ENCODE results near the gene ALCAM. TPM values are rescaled to one million over a fixed set of nuclear protein-coding genes. Genes with fewer than 3 reads are reported as not detected.

ALCAM gene
- total RNA-seq, 1 donor from 2014 or later, result 150 TPM

- DNase-seq (ENCODE audit: low spot score in 2 of 2) (no peak), FAIRE-seq (peak; percentile 6)
Measured at GRCh38 chr3:105466495-105467404, 100.0 kb downstream of the ALCAM start.

GRCh38 chr3:105470851-105471250, 104.1 kb downstream of the ALCAM start:
- no peak for DNase-seq (ENCODE audit: low spot score in 2 of 2)
- FAIRE-seq, result peak; percentile 10

GRCh38 chr3:105473521-105474223, 107.0 kb downstream of the ALCAM start:
- DNase-seq (ENCODE audit: low spot score in 2 of 2) (no peak), FAIRE-seq (no peak)

GRCh38 chr3:105480768-105481167, 114.1 kb downstream of the ALCAM start:
- no peak for FAIRE-seq

GRCh38 chr3:105483476-105483875, 116.8 kb downstream of the ALCAM start:
- no peak for FAIRE-seq

More at GRCh38 chr3:105480768-105481167, 114.1 kb downstream of the ALCAM start:
- no peak for DNase-seq (ENCODE audit: low spot score in 2 of 2)

GRCh38 chr3:105490045-105490444, 123.3 kb downstream of the ALCAM start:
- FAIRE-seq, result no peak

More at GRCh38 chr3:105483476-105483875, 116.8 kb downstream of the ALCAM start:
- no peak for DNase-seq (ENCODE audit: low spot score in 2 of 2)

GRCh38 chr3:105493305-105493892, 126.7 kb downstream of the ALCAM start:
- FAIRE-seq, result no peak
- DNase-seq (ENCODE audit: low spot score in 2 of 2), result no peak

More at GRCh38 chr3:105490045-105490444, 123.3 kb downstream of the ALCAM start:
- DNase-seq (ENCODE audit: low spot score in 2 of 2), result no peak

GRCh38 chr3:105495021-105495420, 128.3 kb downstream of the ALCAM start:
- no peak for FAIRE-seq
- DNase-seq (ENCODE audit: low spot score in 2 of 2), result no peak

GRCh38 chr3:105496343-105496742, 129.6 kb downstream of the ALCAM start:
- FAIRE-seq, result no peak
- no peak for DNase-seq (ENCODE audit: low spot score in 2 of 2)

GRCh38 chr3:105497386-105497785, 130.7 kb downstream of the ALCAM start:
- DNase-seq (ENCODE audit: low spot score in 2 of 2) (no peak), FAIRE-seq (no peak)

GRCh38 chr3:105499961-105500360, 133.3 kb downstream of the ALCAM start:
- DNase-seq (ENCODE audit: low spot score in 2 of 2) (no peak), FAIRE-seq (no peak)

- no peak for DNase-seq (ENCODE audit: low spot score in 2 of 2)
Measured at GRCh38 chr3:105502333-105502732, 135.6 kb downstream of the ALCAM start.

GRCh38 chr3:105503191-105503593, 136.5 kb downstream of the ALCAM start:
- DNase-seq (ENCODE audit: low spot score in 2 of 2) (no peak), FAIRE-seq (no peak)

More at GRCh38 chr3:105502333-105502732, 135.6 kb downstream of the ALCAM start:
- no peak for FAIRE-seq

GRCh38 chr3:105504440-105504951, 137.8 kb downstream of the ALCAM start:
- DNase-seq (ENCODE audit: low spot score in 2 of 2), result no peak
- FAIRE-seq, result no peak

- DNase-seq (ENCODE audit: low spot score in 2 of 2) (no peak), FAIRE-seq (no peak)
Measured at GRCh38 chr3:105505170-105505569, 138.5 kb downstream of the ALCAM start.

- no peak for FAIRE-seq
- no peak for DNase-seq (ENCODE audit: low spot score in 2 of 2)
Measured at GRCh38 chr3:105511031-105511430, 144.3 kb downstream of the ALCAM start.

GRCh38 chr3:105512061-105512460, 145.4 kb downstream of the ALCAM start:
- no peak for DNase-seq (ENCODE audit: low spot score in 2 of 2)
- FAIRE-seq, result peak; percentile 13

GRCh38 chr3:105513042-105513441, 146.3 kb downstream of the ALCAM start:
- DNase-seq (ENCODE audit: low spot score in 2 of 2), result no peak

GRCh38 chr3:105513886-105514285, 147.2 kb downstream of the ALCAM start:
- no peak for FAIRE-seq
- no peak for DNase-seq (ENCODE audit: low spot score in 2 of 2)

More at GRCh38 chr3:105513042-105513441, 146.3 kb downstream of the ALCAM start:
- FAIRE-seq, result no peak

- DNase-seq (ENCODE audit: low spot score in 2 of 2) (no peak), FAIRE-seq (no peak)
Measured at GRCh38 chr3:105515372-105515771, 148.7 kb downstream of the ALCAM start.

GRCh38 chr3:105516972-105517371, 150.3 kb downstream of the ALCAM start:
- FAIRE-seq, result no peak
- no peak for DNase-seq (ENCODE audit: low spot score in 2 of 2)

All from frontal cortex (tissue), 4 donors.